HS-5 (cell line): Measurements from ENCODE around the gene EGLN1.
"Not testable (repeated sequence)": the region's sequence is repeated elsewhere in the genome, so short reads cannot be mapped to it uniquely, and the experiment has no call there.

Source experiments
- DNase-seq: peaks from one replicate; pipeline ENCODE4 v3.0.0-alpha.2; 2012; ENCODE audit warnings: low read depth

EGLN1 gene

DNA sequence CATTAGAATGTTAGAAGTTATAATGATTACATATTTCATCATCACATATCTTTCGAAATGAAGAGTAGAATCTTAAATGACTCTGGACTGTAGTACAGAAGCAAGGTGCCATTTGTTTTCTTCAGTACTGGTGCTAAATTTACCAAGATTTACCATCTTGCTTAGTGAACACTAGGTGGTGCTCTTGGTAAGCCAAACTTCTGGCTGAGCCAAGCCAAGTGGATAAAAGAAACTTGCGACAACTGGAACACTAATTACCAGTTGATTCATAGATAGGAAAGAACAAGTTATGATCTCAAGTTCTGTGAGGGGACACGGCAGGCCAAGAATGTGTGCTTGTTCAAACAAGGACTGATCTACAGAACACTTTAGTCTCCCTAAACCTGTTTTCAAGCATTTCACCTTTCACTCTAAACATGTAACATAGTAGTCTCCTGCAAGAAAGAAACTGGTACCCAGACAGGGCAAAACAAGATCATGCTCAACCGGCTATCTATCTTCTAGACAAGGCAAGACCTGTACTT lies 64.2 kb downstream of the EGLN1 start:
- DNase-seq: peak; percentile 46

- DNase-seq: no peak
Measured at GRCh38 chr1:231357187-231357772, 64.8 kb downstream of the EGLN1 start.

DNA sequence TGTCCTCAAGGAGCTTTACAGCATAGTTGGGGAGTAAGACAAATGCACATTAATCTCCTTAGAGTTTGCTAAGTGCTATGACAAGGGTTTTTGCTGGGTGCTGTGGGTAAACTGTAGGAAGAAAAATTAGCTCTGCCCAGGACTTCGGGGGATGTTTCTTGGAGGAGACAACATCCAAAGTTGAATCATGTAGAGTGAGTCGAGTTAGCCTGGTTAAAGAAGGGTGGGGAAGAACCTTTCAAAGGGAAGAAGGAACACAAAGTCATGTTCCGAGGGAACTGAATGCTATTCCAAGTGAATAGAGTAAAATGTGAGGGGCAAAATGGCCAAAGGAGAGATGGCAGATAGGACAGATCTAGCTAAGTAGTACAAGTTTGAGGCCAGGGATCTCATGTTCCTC lies 66.9 kb downstream of the EGLN1 start:
- no peak for DNase-seq

DNA sequence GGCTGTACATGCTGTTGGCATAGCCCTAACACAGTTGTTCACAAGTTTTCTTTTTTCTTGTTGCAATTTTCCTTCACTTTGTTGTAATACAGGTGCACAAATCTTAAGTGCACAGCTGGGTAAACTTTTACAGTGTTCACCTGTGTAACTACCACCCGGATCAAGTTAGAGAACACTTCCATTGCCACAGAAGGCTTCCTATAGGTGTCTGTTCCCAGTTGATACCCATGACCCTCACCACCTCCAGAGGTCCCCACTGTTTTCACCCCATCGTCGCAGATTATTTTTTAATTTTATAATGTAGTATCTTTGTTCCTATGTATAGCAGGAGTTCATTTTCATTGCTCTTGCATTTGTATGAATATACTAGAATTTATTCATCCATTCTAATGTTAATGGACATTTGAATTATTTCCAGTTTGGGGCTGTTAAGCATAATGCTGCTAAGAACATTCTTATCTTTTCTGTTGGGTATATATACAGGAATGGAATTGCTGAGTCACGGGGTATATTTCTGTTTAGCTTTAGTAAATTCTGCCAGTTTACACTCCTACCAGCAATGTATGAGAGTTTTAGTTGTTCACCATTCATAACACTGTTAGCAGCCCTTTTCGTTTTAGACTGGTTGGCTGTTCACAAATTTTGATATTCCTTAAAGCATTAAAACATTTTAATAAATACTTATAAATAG lies 67.6 kb downstream of the EGLN1 start:
- DNase-seq: no peak

DNA sequence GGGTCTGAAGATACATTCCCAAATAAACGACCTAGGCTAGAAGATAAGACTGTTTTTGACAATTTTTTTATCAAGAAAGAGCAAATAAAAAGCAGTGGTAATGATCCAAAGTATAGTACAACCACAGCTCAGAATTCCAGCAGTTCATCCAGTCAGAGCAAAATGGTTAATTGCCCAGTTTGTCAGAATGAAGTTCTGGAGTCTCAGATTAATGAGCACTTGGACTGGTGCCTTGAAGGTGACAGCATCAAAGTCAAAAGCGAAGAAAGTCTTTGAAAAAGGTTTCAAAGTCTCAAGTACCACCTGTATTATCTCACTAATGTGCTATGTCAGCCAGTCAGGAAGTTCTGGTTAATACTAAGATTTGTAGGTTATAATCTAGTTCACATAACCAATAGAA lies 69.0 kb downstream of the EGLN1 start:
- no peak for DNase-seq

- DNase-seq: no peak
Measured at GRCh38 chr1:231351816-231352215, 70.3 kb downstream of the EGLN1 start.

- not testable (repeated sequence) for DNase-seq
Measured at GRCh38 chr1:231348856-231349255, 73.2 kb downstream of the EGLN1 start.

DNA sequence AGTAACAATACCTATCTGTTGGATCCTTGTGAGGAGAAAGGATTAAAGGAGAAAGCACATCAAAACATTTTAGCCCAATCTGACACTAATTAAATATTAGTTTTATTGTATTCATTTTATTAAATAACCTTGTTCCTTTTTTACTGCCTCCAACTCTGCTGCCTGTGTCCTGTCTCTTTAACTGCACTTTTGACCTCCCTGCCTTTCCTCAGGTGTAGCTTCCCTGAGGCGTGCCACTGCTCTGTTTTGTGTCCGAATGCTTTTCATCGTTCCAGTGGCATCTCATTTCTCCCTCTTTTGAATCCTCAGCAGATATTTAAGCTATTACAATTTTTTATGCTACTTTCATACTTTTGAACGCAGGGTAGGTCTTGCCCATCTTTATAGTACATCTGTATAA lies 73.6 kb downstream of the EGLN1 start:
- DNase-seq: no peak

- DNase-seq: no peak
Measured at GRCh38 chr1:231347961-231348360, 74.1 kb downstream of the EGLN1 start.

GRCh38 chr1:231340328-231341013 lies 81.6 kb downstream of the EGLN1 start:
- DNase-seq: no peak

- no peak for DNase-seq
Measured at GRCh38 chr1:231338270-231339128, 83.6 kb downstream of the EGLN1 start, which contains the start of gene SPRTN. TSS of gene SPRTN (plus strand) at chr1:231338293. CDS start at chr1:231338384, 91 bp downstream.

DNA sequence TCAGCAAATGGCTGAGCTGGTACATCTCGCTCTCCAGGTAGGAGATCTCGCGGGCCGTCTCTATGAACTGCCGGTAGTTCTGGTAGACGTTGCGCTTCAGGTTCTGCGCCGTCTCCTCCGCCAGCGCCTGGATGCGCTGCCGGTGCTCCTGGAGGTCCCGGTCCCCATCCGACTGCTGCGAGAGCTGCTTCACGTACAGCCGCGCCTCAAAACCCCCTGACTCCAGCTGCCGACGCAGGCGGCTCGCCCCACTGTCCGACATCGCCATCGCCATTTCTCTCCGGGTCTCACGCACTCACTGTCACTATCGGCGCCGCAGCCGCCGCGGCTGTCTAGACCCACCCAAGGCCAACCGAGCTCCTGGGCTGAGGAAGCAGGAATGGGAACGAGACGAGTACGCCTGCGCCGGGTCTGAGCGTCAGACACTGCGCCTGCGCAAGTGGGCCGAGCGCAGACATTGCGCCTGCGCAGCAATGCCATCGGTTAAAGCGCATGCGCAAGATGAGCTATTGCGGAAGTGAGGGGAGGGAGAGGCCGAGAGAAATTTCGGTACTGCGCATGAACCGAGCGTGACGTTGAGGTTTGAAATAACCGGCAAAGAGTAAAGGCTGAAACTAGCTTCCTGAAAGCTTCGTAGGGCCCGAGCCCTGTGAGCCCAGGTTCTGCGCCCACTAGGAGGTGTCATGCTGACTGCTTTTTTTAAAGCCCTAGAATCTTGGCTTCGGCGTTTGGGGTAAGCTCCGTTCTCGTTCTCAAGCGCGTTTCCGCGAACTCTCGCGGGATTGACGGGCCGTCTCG lies 84.4 kb downstream of the EGLN1 start, which contains the start of gene EXOC8:
Gene EXOC8, minus strand, starts transcription at position 381 of the 798 bp plus-strand sequence. Its CDS starts 107 bp downstream, at position 274.
- peak; percentile 98 for DNase-seq

GRCh38 chr1:231337043-231337471 lies 85.0 kb downstream of the EGLN1 start:
- no peak for DNase-seq

GRCh38 chr1:231335663-231336602 lies 86.2 kb downstream of the EGLN1 start:
- DNase-seq: no peak

DNA sequence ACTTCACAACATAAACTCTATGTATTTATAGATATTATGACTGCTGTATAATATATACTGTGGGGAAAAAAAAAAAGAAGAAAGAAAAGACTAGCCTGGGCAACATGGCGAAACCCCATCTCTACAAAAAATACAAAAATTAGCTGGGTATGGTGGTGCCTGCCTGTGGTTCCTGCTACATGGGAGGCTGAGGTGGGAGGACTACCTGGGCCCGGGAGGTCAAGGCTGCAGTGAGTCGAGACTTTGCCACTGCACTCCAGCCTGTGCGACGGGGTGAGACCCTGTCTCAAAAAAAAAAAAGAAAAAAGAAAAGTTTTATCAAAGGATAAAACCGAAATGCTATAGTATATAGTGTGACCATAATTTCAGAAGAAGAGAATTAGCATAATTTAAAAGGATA lies 87.1 kb downstream of the EGLN1 start:
- no peak for DNase-seq

- no peak for DNase-seq
Measured at GRCh38 chr1:231334079-231334666, 87.9 kb downstream of the EGLN1 start.

- no peak for DNase-seq
Measured at GRCh38 chr1:231332761-231333160, 89.3 kb downstream of the EGLN1 start.

DNA sequence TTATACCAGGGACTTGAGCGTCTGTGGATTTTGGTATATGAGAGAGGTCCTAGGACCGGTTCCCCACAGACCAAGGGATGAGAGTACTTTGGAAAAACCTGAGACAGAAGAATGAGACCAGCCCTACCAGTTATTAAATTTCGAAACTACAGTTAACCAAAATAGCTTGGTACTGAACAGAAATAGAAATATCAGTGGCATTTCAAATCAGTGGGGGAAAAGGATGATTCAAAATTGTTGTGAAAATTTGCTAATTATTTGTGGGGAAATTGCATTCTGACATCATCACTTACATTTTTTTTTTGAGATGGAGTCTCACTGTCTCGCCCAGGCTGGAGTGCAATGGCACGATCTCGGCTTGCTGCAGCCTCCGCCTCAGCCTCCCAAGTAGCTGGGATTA lies 92.6 kb downstream of the EGLN1 start:
- no peak for DNase-seq

DNA sequence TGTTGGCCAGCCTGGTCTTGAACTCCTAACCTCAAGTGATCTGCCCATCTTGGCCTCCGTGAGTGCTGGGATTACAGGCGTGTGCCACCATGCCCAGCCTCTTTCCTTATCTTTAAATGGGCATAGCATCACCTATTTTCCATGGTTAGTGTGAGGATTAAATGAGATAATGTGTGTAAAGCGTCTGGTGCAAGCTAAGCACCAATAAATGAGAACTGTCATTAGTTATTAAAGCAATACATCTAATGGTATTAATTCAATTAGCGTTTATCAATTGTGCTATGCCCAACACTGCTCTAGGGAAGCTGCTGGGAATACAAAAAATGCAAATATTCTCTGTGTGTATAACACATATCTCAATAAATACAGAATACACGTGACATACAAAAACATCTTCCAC lies 94.5 kb downstream of the EGLN1 start:
- DNase-seq: no peak

- no peak for DNase-seq
Measured at GRCh38 chr1:231326248-231326647, 95.8 kb downstream of the EGLN1 start.
